ENCODE results near the gene SNRNP25.
"Not testable (repeated sequence)": the region's sequence is repeated elsewhere in the genome, so short reads cannot be mapped to it uniquely, and the experiment has no call there.

Gene SNRNP25

GRCh38 chr16:53346-54236 lies at the start of gene SNRNP25, which contains the start of gene POLR3K:
Gene SNRNP25, plus strand, starts transcription at chr16:53828. Its CDS starts 189 bp downstream, at chr16:54017.
Gene POLR3K, minus strand, starts transcription at chr16:53608. Its CDS starts 22 bp downstream, at chr16:53586.
- peak; percentile 95 to 98 (median 97) for DNase-seq

GRCh38 chr16:9903-10665 lies 43.5 kb upstream of the SNRNP25 start:
- DNase-seq, result no peak

- DNase-seq, result peak; percentile 59 to 74 (median 66)
Observed at GRCh38 chr16:10772-11171, 42.9 kb upstream of the SNRNP25 start.

- DNase-seq, result not testable (repeated sequence)
Observed at GRCh38 chr16:17062-17765, 36.4 kb upstream of the SNRNP25 start.

- DNase-seq, result not testable (repeated sequence)
Observed at GRCh38 chr16:20886-21285, 32.7 kb upstream of the SNRNP25 start.

- not testable (repeated sequence) for DNase-seq
Observed at GRCh38 chr16:24151-24550, 29.5 kb upstream of the SNRNP25 start.

GRCh38 chr16:25926-26348 lies 27.7 kb upstream of the SNRNP25 start:
- not testable (repeated sequence) for DNase-seq

GRCh38 chr16:30627-31026 lies 23.0 kb upstream of the SNRNP25 start:
- not testable (repeated sequence) for DNase-seq

- not testable (repeated sequence) for DNase-seq
Observed at GRCh38 chr16:33154-33876, 20.3 kb upstream of the SNRNP25 start.

GRCh38 chr16:33877-34647 lies 19.6 kb upstream of the SNRNP25 start:
- no peak for DNase-seq

GRCh38 chr16:34648-34987 lies 19.0 kb upstream of the SNRNP25 start:
- DNase-seq, result no peak

GRCh38 chr16:35011-35677 lies 18.5 kb upstream of the SNRNP25 start:
- DNase-seq, result no peak

- DNase-seq, result no peak
Observed at GRCh38 chr16:35678-36305, 17.8 kb upstream of the SNRNP25 start.

GRCh38 chr16:36336-36984 lies 17.2 kb upstream of the SNRNP25 start:
- no peak for DNase-seq

- no peak for DNase-seq
Observed at GRCh38 chr16:37511-37910, 16.1 kb upstream of the SNRNP25 start.

- DNase-seq, result not testable (repeated sequence)
Observed at GRCh38 chr16:38206-38605, 15.4 kb upstream of the SNRNP25 start.

GRCh38 chr16:38941-39892 lies 14.4 kb upstream of the SNRNP25 start:
- peak in 2 of 4 experiments; percentile 30 to 40 for DNase-seq

GRCh38 chr16:41439-42068 lies 12.1 kb upstream of the SNRNP25 start:
- DNase-seq, result no peak
